Suprapubic skin (tissue), 4 donors: Measurements from ENCODE around the gene TRAK1. TPM values are rescaled to one million over a fixed set of nuclear protein-coding genes. Genes with fewer than 3 reads are reported as not detected.
A peak's percentile ranks its signal among the peaks of the same experiment; 100 is the strongest.

Experiments
- DNase-seq, 2 donors: peaks; one replicate each; pipeline ENCODE4 v3.0.0-alpha.2; 2019; ENCODE audit warnings: low spot score in 2 of 2
- H3K27ac ChIP-seq: fragments of 200-600 bp; sonication (generic); one replicate; pipeline ENCODE4 v1.5.1; 2019
- H3K27me3 ChIP-seq: fragments of 200-600 bp; sonication (generic); one replicate; pipeline ENCODE4 v1.5.1; 2019
- H3K36me3 ChIP-seq: fragments of 200-600 bp; sonication (generic); one replicate; pipeline ENCODE4 v1.5.1; 2019
- H3K4me1 ChIP-seq: fragments of 200-600 bp; sonication (generic); one replicate; pipeline ENCODE4 v1.5.1; 2019
- H3K4me3 ChIP-seq: fragments of 200-600 bp; sonication (generic); one replicate; pipeline ENCODE4 v1.5.1; 2019; ENCODE audit warnings: mild to moderate bottlenecking
- H3K9me3 ChIP-seq: fragments of 200-600 bp; sonication (generic); one replicate; pipeline ENCODE4 v1.5.1; 2019
- CTCF ChIP-seq, 2 donors: fragments of 200-600 bp in 1 of 2; fragments of 450-650 bp in 1 of 2; sonication (generic) in 1 of 2; IDR thresholded peaks; one replicate each; pipeline ENCODE4 v1.5.1; 2016 to 2019; ENCODE audit warnings: antibody characterized with exemption in 2 of 2, mild to moderate bottlenecking in 1 of 2, moderate library complexity in 1 of 2
- EP300 ChIP-seq: sonication (generic); formaldehyde crosslinking; IDR thresholded peaks from one replicate; pipeline ENCODE4 v1.6.1; 2017; ENCODE audit warnings: antibody characterized with exemption
- POLR2A ChIP-seq, 2 donors: fragments of 450-650 bp; IDR thresholded peaks; one replicate each; pipeline ENCODE4 v1.6.1; 2017; ENCODE audit warnings: antibody characterized with exemption in 2 of 2, mild to moderate bottlenecking in 2 of 2, moderate library complexity in 2 of 2
- POLR2AphosphoS5 ChIP-seq, 3 donors: sonication (generic); formaldehyde crosslinking; IDR thresholded peaks; one replicate each; pipeline ENCODE4 v1.6.1; 2017; ENCODE audit warnings: antibody characterized with exemption in 3 of 3
- WGBS: methylation state at CpG from one replicate; pipeline ENCODE4 v1.1.5; 2018; 5-methylcytosine and 5-hydroxymethylcytosine counted together
- total RNA-seq, 4 donors: library from RNA; depleted of rRNA; stranded (reverse); fragments of >200 nt; gene quantifications; one replicate each; pipeline ENCODE4 v1.1.0, GENCODE V29; 2016

Gene TRAK1
- total RNA-seq, 4 donors from 2014 or later: 78.3 to 214 (median 86.4) TPM

GRCh38 chr3:42256135-42256819 is 165.1 kb downstream of the TRAK1 start:
- peaks cover 16% of the 10 kb centered on the region for H3K27me3 ChIP-seq
- TF ChIP-seq EP300: no peak
- no peak for TF ChIP-seq POLR2A (IDR thresholded peaks at IDR 0.05)
- no peak for TF ChIP-seq CTCF (IDR thresholded peaks at IDR 0.05)
- TF ChIP-seq POLR2AphosphoS5 (IDR thresholded peaks at IDR 0.05): no peak
- H3K4me3 ChIP-seq: no peak overlapping the region
- no peak for DNase-seq
- WGBS: 90% methylated on average over 1 of the region's 1 CpG
- H3K27ac ChIP-seq: no peak overlapping the region
- H3K36me3 ChIP-seq: no peaks in the 10 kb centered on the region
- H3K9me3 ChIP-seq: no peaks in the 10 kb centered on the region
- peaks cover 10% of the 10 kb centered on the region for H3K4me1 ChIP-seq

GRCh38 chr3:42257007-42257406 is 165.8 kb downstream of the TRAK1 start:
- Histone ChIP-seq H3K27me3 (peaks cover 23% of the 10 kb centered on the region), H3K36me3 (no peaks in the 10 kb centered on the region), H3K4me1 (peaks cover 10% of the 10 kb centered on the region), H3K9me3 (no peaks in the 10 kb centered on the region), H3K27ac (no peak overlapping the region), H3K4me3 (no peak overlapping the region)
- TF ChIP-seq POLR2A (IDR thresholded peaks at IDR 0.05) (no peak), EP300 (no peak), POLR2AphosphoS5 (IDR thresholded peaks at IDR 0.05) (no peak), CTCF (IDR thresholded peaks at IDR 0.05) (no peak)
- WGBS: 43% methylated on average over 5 of the region's 7 CpGs
- DNase-seq: no peak

GRCh38 chr3:42262525-42262924 is 171.4 kb downstream of the TRAK1 start:
- H3K4me3 ChIP-seq: no peak overlapping the region
- 47% methylated on average over 2 of the region's 2 CpGs for WGBS
- H3K36me3 ChIP-seq: no peaks in the 10 kb centered on the region
- TF ChIP-seq POLR2AphosphoS5 (IDR thresholded peaks at IDR 0.05) (no peak), EP300 (no peak), POLR2A (IDR thresholded peaks at IDR 0.05) (no peak), CTCF (IDR thresholded peaks at IDR 0.05) (no peak)
- H3K9me3 ChIP-seq: no peaks in the 10 kb centered on the region
- DNase-seq: no peak
- no peak overlapping the region for H3K27ac ChIP-seq
- H3K4me1 ChIP-seq: peaks cover 25% of the 10 kb centered on the region
- H3K27me3 ChIP-seq: peaks cover 68% of the 10 kb centered on the region

- peak overlapping the region; percentile 33 for H3K4me3 ChIP-seq
- H3K36me3 ChIP-seq: no peaks in the 10 kb centered on the region
- TF ChIP-seq POLR2AphosphoS5 (IDR thresholded peaks at IDR 0.05): no peak
- no peak for TF ChIP-seq POLR2A (IDR thresholded peaks at IDR 0.05)
- no peak for TF ChIP-seq EP300
- no peak for TF ChIP-seq CTCF (IDR thresholded peaks at IDR 0.05)
- no peaks in the 10 kb centered on the region for H3K9me3 ChIP-seq
- H3K4me1 ChIP-seq: peaks cover 25% of the 10 kb centered on the region
- H3K27me3 ChIP-seq: peaks cover 73% of the 10 kb centered on the region
- WGBS: 22% methylated on average over 22 of the region's 56 CpGs
- DNase-seq: no peak
- no peak overlapping the region for H3K27ac ChIP-seq
Observed at GRCh38 chr3:42263354-42264346, 172.5 kb downstream of the TRAK1 start.
